Fibroblast of skin of scalp (primary cell): Measurements from ENCODE around the gene SUPT4H1.
A peak's percentile ranks its signal among the peaks of the same experiment; 100 is the strongest.
"Not testable (repeated sequence)": the region's sequence is repeated elsewhere in the genome, so short reads cannot be mapped to it uniquely, and the experiment has no call there.

ENCODE experiments used
- DNase-seq: peaks from one replicate; pipeline ENCODE4 v3.0.0-alpha.2; 2013

Gene SUPT4H1

DNA sequence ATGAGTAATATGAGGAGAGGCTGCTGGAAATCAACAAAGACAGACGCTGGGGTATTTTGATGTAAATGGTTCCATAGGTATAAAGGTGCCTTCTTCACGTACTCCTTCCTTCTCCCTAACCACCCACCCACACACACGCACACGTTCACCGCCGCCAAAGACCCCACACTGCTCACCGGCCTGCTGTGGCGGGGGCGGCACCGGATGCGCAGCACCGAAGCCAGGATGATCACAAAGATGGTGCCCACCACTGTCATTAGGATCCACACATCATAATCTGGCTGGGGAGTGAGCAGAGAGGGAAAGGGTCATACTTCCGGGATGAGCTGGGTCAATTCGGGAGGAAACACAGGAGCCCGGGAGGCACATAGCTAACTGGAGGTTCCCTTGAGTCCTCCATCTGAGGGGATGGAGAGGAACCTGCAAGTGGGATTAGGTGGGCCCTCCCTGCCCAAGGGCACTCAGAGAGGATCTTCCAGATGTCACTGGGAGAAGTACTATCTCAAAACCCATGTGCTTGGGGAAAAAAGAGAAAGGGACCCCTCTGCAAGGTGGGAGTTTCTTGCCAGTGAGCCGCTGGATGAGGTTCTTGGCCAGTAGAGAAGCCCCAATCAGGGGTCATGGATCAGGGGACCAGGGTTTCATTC lies 10.5 kb upstream of the SUPT4H1 start:
- no peak for DNase-seq

DNA sequence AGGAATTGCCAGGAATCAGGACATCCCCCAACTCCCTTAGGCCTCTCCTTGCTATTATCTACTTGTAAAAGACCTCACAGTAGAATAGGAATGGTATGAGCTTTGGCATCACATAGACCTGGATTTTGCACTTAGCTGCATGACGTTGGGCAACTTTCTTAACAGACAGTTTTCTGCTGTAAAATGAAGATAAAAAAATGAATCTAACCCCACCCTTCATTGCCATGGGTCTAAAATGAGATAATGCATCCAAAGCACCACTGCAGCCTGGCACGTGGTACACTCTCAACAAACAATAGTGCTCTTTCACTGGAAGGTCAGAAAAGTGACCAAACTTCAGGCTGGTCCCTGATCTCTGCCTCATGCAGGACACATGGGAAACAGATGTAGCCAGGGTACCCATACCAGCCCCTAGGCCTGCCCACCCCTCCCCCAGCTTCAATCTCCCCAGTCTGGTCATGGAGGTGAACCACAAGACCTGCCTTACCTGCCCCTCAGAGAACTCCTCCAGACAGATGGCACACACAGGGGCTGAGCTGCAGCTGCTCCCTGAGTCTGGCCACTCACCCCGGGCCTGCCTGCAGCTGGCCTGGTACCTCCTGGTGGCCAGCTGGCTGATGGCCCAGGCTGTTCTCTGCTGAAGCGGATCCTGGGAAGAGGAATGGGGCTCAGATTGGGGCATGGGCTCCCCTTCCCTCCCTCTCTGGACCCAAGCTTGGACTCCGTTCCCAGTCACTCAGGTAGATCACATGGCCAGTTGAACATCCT lies 8.5 kb upstream of the SUPT4H1 start:
- no peak for DNase-seq

DNA sequence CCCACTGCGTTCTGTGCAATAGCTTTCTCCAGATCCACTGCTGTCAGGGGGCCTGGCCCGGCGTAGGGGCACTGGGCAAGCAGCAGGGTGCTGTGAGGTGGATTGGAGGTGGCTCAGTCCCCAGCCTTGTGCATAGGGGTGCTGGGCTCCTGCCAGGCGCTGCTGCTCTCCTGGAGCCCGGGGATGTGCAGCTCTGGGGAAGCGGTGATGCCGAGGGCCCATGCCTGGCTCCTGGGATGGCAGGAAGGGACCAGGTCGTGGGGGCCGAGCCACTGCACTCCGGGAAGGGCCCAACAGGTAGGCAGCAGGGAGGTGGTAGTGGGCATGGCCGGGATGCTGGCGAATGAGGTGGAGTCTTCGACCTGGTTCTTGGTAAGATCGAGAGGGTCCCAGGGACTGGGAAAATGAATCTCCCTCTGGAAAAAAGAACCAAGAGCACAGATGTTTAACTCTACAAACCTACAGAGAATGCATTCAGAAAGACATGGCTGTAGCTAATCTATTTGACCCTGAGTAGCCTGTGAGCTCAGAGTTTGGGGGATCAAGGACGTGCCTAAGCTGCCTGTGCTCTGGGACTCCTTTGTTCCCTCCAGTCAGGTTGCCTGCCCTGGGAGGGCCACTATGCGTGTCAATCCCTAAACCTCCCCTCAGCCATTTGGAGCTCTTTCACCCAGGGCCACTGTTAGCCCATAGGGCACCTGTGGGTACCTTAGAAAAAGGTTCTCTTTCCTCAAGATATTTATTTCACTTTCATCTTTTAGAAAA lies 6.6 kb upstream of the SUPT4H1 start:
- DNase-seq: no peak

DNA sequence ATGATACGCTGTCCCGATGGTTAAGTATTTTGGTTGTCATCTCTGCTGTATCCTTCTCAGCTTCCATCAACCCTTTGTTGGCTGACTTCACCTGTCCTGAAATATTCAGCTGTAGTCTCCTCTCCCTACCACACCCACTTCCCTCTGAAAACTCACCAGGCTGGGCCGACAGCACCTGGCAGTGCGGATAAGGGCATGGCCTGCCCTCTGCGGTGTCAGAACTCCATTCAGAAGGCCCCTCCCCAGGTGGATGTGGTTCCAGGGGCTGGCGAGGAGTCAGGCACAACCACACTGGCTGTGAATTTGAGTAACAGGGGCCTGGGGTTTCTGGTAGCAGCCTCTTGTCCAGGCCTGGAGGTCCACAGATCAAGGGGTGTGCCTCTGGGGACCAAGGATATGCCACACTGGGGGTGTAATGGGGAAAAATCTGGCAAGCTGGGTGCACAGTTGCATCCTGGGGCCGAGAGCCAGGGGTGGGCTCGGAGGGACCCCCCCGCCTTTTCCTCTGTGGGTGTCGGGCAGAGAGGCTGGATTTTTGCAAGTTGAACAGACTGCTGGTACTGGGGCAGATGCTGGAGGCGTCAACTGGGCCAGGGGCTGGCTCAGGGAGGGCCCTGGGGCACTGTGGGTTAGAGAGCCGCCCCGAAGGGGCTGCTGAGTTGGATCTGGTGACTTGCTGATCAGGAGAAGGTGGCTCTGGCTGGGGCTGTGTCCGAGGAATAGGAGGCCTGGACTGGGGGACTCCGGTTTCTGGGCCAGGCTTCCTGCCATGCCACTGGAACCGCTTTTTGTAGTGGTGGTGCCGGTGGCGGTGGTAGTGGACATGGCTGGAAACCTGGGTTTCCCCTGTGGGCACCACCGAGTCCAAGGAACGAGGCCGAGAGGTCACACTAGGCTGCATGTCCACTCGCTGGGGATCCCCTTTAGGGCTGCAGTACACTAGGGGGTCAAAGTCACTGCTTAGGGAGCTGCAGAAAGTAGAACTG lies 5.6 kb upstream of the SUPT4H1 start:
- no peak for DNase-seq

DNA sequence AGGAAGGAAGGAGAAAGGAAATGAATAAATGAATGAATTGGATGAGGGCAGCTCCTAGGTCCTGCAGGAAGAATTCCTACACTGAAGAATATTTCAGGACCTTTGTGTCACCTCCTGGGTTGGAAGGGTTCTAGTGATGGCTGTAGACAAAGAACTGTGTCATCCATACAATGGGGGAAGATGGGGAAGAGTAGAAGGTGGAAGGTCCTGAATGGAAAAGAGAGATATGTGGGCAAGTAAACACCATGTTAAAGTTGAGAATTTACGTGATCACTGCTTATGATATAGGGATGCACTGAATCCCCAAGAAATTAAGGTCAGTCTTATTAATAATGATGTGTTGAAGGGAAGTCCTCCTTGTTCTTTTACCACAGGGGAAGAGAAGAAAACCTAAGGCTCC lies 4.2 kb upstream of the SUPT4H1 start:
- no peak for DNase-seq

DNA sequence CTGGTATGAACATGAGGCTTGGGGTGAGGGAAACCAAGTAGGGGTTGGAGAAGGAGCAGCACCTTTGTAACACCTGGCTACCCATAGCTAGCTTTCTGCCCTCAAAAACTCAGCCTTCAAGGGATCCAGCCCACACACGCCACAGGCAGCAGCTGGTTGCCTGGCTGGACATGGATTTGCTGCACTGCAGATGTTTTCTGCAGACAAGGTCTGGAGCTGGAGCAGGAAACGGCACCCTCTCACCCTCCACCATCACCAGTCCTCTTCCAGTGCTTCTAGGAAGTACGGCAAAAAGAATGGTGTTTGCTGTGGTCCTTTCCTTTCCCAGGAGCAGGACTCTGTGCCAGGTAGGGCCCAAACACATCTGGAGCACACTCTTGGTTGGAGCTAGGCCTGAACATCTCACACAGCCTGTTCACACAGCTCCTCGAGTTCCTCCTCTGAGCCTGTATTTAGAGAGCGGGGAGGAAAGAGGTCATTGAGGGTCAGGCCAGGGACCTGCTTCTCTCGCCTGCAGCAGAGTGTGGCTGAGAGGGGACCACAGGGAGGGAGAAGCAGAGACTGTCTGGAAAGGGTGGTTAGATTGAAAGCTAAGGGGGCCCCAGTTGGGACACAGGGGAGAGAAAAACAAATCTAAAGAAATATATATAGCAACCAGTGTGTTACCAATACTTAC lies 2.7 kb upstream of the SUPT4H1 start:
- no peak for DNase-seq

DNA sequence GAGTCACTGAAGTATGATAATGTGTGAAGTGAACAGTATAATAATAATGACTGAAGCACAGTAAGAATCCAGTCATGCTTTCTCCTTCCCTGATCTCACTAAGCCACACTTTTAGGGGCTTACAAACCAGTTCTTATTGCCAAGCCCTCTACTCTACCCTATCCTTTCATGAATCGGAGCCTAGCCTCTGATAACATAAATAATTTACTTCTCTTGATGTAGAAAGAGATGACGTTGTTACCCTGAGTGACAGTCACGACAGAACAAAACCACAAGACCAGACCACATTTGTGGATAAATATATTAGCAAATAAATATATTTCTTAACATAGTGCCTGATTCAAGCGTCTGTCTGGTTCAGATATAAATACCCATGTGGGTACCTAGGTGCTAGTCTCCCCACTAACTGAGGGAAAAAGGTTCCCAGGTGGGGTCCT lies 1.4 kb upstream of the SUPT4H1 start:
- DNase-seq: no peak

DNA sequence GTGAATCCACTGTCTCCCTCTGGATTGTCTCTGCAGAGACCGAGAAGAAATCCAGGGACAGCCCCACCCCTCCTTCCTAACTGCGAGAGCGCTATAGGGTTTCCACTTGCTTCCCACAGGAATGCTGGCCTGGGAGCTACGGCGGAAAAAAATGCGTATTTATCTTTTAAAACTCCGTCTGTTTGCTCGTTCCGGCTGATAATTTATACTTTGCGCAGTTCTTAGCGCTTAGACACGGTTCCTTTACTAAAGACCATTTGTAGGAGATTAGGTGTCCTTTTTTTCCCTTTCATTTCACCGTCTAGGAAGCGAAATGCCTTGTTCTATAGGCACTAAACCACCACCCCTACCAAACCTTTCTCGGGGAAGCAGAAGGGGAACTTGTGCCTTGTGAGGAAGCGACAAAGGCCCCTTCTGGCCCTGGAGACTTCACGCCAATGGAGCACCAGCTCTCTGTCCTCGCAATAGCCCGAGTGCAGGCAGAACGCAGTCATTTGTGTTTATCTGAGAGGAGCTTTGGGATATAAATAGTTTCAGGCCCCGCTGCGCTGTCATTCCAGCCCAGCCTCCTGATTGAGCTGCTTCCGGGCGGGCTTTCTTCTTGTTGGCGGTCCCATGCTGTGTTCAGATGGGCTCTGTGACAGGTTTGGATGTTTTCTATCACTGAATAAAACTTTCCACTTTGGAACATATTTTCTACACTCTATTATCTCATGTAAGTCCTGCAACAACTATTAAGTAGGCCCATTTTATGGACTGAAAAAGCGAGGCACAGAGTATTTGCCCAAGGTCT lies 791 bp upstream of the SUPT4H1 start:
- peak; percentile 57 for DNase-seq

DNA sequence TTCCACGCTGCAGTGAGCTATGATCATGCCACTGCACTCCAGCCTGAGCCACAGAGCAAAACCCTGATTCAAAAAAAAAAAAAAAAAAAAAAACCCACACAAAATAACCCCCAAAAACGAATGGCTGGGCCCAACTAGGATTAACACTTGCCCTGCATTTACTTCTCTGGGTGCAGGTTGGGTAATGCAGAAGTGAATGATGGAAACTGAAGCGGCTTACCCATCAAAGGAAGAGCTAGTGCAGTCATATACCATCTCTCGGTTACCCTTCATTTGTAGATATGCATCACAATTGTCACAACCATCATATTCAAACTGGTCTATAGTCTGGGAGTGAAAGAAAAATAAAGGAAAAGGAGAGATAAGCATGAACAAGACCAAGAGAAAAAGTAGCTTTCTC lies 819 bp downstream of the SUPT4H1 start:
- DNase-seq: no peak

DNA sequence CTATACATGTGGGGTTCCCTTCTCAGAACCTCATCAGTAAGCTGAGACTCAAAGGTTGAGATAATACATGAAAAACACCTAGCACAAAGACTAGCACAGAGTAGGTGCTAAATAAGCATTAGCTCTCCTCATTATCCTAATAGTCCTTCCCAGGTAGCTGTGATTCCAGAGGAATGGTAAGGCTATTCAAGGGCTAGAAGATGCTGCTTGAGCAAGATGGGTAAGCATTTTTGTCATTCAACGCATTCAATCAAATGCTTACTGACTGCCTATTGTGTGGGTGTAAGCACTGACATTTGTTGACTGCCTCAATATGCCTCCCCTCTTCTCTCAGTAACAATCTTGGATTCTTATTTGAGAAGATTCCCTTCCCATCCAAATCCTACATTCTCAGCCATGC lies 4.0 kb downstream of the SUPT4H1 start:
- no peak for DNase-seq

DNA sequence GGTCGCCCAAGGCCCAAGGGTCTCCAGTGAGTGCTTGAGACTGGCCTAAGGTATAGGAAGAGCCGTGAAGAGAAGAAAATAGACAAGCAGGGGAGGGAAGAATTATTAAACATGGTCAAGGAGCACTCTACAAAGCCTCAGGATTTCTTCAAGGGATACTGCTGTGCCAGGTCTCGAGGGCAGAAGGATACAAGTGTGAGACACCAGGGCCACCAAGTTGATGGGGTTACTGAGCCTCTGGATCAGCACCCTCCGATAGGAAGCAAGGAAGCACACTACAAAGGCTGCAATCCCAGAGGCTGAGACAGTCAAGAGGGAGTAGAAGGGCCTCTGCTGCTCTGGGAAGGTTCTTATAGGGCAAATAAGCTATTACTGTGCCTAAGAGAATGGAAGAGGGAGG lies 6.5 kb downstream of the SUPT4H1 start:
- no peak for DNase-seq

DNA sequence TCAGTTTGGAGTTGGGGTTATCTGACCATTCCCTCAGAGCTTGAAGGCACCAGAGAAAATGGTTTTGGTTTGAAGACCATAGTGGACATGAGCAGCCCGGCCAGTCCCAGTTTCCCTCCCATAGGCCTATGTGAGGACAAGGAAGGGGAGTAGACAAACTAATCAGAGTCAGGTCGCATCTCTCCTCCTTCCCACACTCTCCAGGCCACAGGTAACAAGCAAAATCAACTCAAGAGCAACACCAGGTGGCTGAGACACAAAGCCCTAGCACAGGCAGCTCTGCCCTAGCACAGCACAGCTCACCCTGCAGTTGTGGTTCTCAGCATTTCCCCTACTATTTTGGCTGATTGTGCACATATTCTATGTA lies 7.2 kb downstream of the SUPT4H1 start:
- no peak for DNase-seq

DNA sequence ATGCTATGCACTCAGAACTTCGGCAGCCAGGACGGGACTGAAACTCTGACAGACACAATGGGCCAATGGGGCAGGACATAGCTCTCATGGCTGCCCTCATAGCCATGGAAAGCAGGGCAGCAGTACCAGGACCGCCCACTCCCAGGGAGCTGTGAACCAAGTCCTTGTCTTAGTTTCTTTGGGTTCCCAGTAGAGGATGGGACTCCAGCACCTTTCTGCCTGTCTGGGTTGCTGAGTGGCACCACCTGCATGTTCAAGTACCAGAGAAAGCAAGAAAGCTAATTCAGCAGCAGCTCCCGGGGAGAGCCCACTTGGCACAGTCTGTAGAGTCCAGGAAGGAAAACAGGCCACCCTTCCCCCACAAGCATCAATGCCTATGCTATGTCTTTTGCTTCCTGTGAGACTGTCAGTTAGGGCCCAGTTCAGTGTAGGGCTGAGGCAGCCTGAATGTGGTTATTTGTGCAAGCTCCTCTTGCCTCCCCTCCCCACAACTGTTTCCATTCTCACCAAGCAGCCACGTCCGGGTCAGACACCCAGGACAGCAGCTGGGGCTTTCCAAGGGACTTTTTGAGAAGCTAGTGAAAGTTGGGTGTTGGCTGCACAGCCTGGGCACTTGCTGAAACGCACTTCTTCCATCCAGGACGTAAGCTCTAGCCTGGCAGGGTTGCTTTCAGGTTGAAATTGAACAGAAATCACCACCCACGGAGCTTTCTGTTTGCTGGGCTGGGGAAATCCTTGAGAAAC lies 7.8 kb downstream of the SUPT4H1 start:
- DNase-seq: no peak

DNA sequence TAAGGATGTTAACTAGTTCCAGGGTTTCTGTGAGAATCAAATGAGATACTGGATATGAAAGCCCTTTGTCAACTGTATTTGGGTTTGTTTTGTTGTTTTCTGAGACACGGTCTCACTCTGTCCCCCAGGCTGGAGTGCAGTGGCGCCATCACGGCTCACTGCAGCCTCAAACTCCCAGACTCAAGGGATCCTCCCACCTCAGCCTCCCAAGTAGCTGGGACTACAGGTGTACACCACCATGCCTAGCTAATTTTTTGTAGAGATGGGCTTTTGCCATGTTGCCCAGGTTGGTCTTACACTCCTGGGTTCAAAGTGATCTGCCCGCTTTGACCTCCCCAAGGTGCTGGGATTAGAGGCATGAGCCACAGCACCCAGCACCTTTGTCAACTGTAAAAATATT lies 8.9 kb downstream of the SUPT4H1 start:
- no peak for DNase-seq

DNA sequence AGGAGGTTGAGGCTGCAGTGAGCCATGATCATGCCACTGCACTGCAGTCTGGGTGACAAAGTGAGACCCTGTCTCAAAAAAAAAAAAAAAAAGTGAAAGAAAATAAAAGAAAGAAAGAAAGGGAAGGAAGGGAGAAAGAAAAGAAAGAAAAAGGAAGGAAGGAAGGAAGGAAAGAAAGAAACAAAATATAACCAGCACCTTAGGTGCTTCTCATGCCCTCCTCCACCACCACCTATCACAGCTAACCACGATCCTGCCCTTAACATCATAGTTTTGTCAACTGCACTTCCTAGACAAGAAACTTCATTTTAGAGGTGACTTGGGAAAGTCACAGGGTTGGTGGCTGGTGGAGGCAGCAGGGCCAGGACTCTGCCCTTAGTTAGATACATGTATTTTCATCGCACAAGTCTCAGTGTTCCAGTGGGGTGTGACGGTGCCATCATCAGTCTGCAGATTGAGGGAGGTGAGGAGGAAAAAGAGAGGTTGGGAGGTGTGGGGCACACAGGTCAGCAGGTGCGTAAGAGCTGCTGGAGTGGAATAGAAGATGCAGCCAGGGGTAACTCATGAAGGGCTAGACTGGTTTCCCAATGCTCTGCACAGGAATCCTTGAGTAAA lies 10.0 kb downstream of the SUPT4H1 start:
- no peak for DNase-seq

DNA sequence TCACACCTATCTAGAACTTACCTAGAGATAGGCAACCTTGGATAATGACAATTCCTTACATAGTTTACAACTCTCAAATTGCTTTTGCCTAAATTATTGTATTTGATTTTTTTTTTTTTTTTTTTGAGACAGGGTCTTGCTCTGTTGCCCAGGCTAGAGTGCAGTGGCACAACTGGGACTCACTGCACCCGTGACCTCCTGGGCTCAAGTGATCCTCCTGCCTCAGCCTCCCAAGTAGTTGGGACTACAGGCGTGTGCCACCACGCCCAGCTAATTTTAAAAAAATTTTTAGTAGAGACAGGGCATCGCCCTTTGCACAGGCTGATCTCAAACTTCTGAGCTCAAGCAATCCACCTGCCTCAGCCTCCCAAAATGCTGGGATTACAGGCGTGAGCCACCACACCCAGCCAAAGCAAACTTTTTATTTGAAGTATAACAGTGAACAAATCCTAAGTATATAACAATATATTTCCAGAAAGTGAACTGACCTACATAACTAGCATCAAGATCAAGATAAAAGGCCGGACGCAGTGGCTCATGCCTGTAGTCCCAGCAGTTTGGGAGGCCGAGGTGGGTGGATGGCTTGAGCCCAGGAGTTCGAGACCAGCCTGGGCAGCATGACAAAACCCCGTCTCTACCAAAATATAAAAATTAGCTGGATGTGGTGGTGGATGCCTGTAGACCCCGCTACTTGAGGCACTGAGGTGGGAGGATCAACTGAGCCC lies 10.7 kb downstream of the SUPT4H1 start:
- DNase-seq: not testable (repeated sequence)

DNA sequence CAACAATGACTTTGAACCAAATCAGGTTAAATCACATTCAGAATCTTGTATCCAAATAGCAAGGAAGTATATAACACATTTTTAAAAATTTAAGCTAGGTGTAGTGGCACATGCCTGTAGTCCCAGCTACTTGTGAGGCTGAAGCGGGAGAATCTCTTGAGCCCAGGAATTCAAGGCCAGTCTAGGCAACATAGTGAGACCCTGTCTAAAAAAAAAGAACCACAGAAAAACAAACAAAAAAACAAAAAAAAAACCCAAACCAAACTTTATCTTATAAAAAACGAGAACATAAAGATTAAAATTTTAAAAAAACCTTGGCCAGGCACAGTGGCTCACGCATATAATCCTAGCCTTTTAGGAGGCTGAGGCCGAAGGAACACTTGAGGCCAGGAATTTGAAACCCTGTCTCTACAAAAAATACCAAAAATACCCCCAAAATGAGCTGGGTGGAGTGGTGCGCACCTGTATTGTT lies 11.6 kb downstream of the SUPT4H1 start:
- DNase-seq: no peak

DNA sequence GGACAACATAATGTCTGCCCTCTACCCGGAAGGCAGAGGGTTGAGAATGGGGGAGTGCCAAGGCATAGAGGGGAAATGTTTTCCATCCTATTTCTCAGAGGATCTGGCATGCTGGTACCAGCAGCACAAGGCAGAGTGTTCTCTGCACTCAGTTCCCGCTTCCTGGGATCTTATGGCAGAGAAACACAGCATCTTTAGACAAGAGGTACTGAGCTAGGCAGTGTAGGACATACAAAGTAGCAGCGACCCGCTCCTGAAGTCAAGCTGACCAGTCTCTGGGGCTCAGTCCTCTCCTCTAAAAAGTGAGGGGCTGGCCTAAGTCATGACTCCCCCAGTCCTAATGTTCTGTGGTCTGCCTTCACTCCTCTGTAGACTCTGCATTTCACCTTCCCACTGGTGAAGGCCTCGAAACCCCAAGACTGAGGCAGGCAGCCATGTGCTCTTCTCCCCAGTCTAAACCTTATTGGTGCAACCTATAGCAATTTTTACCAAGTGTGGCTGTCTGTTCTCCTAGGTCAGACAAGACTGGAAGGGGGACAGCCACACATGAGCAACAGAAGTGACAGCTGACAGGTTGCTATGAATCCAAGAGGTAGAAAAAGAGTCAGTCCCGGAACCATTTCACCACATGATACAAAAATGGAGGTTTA lies 12.1 kb downstream of the SUPT4H1 start:
- no peak for DNase-seq
